WERI-Rb-1 (cell line): Measurements from ENCODE around the gene TM4SF20.

Experiments
- DNase-seq: peaks from one replicate; pipeline ENCODE4 v3.0.0-alpha.2; 2020
- H3K27ac ChIP-seq: fragments of 250-450 bp; sonication (Bioruptor Pico); 2 replicates; pipeline ENCODE4 v1.5.1; 2020; ENCODE audit warnings: mild to moderate bottlenecking, moderate library complexity
- H3K27me3 ChIP-seq: fragments of 250-450 bp; sonication (Bioruptor Pico); 2 replicates; pipeline ENCODE4 v1.5.1; 2021; ENCODE audit warnings: mild to moderate bottlenecking, low read depth, moderate library complexity; ENCODE audit not compliant: insufficient read depth, severe bottlenecking
- H3K36me3 ChIP-seq: fragments of 250-450 bp; sonication (Bioruptor Pico); 2 replicates; pipeline ENCODE4 v1.5.1; 2020; ENCODE audit warnings: mild to moderate bottlenecking, moderate library complexity
- H3K4me3 ChIP-seq: 2 replicates; pipeline ENCODE4 v1.5.1; 2011; ENCODE audit warnings: low read depth, mild to moderate bottlenecking, control low read depth, low read length
- H3K9me3 ChIP-seq: fragments of 250-450 bp; sonication (Bioruptor Pico); 2 replicates; pipeline ENCODE4 v1.5.1; 2021; ENCODE audit warnings: mild to moderate bottlenecking, moderate library complexity; ENCODE audit not compliant: severe bottlenecking
- TF ChIP-seq, protein P1 (sequence below): IDR thresholded peaks from 2 replicates; pipeline ENCODE4 v1.5.1; 2011; ENCODE audit warnings: low read depth, mild to moderate bottlenecking, control low read depth, inconsistent platforms, low read length

The TM4SF20 gene

DNA sequence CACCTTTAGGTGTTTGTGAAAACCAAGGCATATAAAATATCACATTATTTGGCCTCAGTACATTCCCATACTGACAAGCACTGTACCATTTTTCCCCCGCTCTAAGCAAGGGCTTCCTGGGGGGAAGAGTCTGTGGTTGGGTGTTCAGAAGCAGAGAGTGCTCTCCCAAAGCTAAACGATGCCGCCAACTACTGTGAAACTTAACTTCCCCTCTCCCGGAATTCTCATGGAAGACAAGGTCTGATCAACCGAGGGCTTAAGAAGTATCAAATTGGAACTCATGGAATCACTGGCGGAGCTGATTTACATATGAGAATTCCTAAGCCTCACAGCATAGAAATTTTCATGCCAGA lies 54.5 kb downstream of the TM4SF20 start:
- TF ChIP-seq, protein P1, sequence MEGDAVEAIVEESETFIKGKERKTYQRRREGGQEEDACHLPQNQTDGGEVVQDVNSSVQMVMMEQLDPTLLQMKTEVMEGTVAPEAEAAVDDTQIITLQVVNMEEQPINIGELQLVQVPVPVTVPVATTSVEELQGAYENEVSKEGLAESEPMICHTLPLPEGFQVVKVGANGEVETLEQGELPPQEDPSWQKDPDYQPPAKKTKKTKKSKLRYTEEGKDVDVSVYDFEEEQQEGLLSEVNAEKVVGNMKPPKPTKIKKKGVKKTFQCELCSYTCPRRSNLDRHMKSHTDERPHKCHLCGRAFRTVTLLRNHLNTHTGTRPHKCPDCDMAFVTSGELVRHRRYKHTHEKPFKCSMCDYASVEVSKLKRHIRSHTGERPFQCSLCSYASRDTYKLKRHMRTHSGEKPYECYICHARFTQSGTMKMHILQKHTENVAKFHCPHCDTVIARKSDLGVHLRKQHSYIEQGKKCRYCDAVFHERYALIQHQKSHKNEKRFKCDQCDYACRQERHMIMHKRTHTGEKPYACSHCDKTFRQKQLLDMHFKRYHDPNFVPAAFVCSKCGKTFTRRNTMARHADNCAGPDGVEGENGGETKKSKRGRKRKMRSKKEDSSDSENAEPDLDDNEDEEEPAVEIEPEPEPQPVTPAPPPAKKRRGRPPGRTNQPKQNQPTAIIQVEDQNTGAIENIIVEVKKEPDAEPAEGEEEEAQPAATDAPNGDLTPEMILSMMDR = no peak
- no peaks in the 10 kb centered on the region for H3K27me3 ChIP-seq
- H3K9me3 ChIP-seq = peaks cover 6% of the 10 kb centered on the region
- H3K36me3 ChIP-seq = peaks cover 5% of the 10 kb centered on the region
- DNase-seq = no peak
- peak overlapping the region; percentile 95 for H3K27ac ChIP-seq
- H3K4me3 ChIP-seq = peak overlapping the region; percentile 83

DNA sequence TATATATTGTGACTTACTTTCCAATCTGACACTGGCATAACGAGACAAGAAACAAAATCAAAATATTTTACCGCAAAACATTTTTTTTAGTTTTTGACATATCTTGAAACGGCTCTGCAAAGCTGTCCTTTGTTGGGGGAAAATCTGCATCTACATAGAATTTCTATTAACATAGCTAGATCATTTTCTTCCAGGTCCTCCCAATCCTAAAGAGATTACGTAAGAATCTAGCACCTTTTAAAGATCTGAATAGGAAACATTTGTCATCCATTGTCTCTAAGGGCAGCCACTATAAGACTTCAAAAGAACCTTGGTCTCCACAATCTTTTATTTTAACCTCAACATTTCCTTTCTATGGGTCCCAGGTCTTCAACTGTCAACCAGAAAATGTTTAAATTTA lies 55.3 kb downstream of the TM4SF20 start:
- TF ChIP-seq, protein P1 = no peak
- Histone ChIP-seq H3K27ac (no peak overlapping the region), H3K4me3 (no peak overlapping the region), H3K9me3 (peaks cover 6% of the 10 kb centered on the region), H3K27me3 (no peaks in the 10 kb centered on the region), H3K36me3 (no peaks in the 10 kb centered on the region; the same call in 1 of the 2 replicates)
- DNase-seq = no peak

DNA sequence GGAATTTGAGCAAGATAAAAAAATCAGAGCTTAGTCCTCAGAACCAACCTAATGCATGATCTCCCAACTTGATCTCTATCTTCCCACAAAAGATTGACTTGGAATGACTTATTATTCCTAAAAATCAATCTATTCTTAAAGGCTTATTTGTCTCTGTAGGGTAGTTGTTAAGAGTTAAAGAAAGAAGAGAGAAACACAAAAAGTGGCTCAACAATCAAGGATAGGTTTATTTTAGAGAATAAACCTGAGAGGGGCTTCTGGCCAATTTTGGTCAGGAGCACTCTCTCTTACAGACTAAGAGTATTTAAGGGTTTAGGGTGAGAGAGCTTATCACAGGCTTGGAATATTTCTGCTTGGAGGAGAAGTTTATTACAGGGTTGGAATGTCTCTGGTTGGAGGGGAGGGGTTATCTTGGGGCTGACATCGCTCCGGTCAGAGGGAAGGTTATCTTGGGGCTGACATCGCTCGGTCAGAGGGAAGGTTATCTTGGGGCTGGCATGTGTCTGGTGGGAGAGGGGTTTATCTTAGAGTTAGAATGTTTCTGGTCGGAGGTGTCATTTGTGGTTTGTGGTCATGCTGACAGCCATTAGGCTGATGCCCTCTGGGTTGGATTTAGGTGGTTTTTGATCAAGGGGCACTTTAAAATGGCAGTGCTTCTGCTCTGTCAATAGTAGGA lies 56.4 kb downstream of the TM4SF20 start:
- TF ChIP-seq, protein P1 = no peak
- H3K27me3 ChIP-seq = no peaks in the 10 kb centered on the region
- no peaks in the 10 kb centered on the region; the same call in 1 of the 2 replicates for H3K36me3 ChIP-seq
- H3K4me3 ChIP-seq = no peak overlapping the region
- H3K27ac ChIP-seq = no peak overlapping the region
- no peak for DNase-seq
- H3K9me3 ChIP-seq = peaks cover 6% of the 10 kb centered on the region

DNA sequence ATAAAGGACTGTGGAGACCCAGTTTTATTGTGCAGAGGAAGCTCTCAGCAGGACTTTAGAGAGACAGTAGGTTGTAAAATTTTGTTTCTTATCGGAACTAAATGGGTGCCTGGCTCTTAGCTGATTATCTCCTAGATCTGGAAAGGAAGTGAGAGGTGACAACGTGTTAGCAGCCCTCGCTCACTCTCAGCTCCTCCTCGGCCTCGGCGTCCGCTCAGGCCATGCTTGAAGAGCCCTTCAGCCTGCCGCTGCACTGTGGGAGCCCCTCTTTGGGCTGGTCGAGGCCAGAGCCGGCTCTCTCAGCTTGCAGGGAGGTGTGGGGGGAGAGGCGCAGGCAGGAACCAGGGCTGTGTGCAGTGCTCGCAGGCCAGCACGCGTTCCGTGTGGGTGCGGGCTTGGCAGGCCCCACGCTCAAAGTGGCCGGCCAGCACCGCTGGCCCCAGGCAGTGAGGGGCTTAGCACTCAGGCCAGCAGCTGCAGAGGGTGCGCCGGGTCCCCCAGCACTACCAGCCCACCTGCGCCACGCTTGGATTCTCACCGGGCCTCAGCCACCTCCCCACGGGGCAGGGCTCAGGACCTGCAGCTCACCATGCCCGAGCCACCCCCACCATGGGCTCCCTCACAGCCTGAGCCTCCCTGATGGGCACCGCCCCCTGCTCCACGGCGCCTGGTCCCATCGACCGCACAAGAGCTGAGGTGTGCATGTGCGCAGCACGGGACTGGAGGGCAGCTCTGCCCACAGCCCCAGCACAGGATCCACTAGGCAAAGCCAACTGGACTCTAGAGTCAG lies 58.6 kb downstream of the TM4SF20 start:
- DNase-seq = no peak
- Histone ChIP-seq H3K9me3 (peaks cover 6% of the 10 kb centered on the region), H3K27me3 (no peaks in the 10 kb centered on the region), H3K36me3 (no peaks in the 10 kb centered on the region; the same call in 1 of the 2 replicates), H3K27ac (no peak overlapping the region), H3K4me3 (no peak overlapping the region)
- TF ChIP-seq, protein P1 = no peak

DNA sequence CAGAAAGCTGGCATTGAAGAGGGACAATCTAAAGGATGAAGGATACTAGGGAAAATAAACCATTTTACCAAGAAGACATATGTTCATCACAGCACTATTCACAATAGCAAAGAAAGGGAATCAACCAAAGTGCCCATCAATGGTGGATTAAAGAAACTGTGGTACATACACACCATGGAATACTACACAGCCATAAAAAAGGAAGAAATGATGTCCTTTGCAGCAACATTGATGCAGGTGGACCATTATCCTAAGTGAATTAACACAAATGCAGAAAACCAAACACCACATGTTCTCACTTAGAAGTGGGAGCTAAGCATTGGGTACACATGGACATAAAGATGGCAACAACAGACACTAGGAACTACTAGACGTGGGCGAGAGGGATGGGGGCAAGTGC lies 61.3 kb downstream of the TM4SF20 start:
- H3K36me3 ChIP-seq = no peaks in the 10 kb centered on the region
- H3K4me3 ChIP-seq = no peak overlapping the region
- TF ChIP-seq, protein P1 = no peak
- H3K9me3 ChIP-seq = peaks cover 6% of the 10 kb centered on the region
- H3K27ac ChIP-seq = no peak overlapping the region
- no peak for DNase-seq
- no peaks in the 10 kb centered on the region for H3K27me3 ChIP-seq
